ENCODE results near the gene BRD1. TPM values are rescaled to one million over a fixed set of nuclear protein-coding genes. Genes with fewer than 3 reads are reported as not detected.

BRD1 gene
- total RNA-seq, 4 donors from 2014 or later, result 21.0 to 57.3 (median 33.8) TPM

- no peak for ATAC-seq (ENCODE audit: low FRiP score)
- no peak for DNase-seq (ENCODE audit: low spot score)
- TF ChIP-seq CTCF (IDR thresholded peaks at IDR 0.05), result no peak
These were observed 101.5 kb downstream of the BRD1 start for GRCh38 chr22:49726022-49726681.

- TF ChIP-seq CTCF (IDR thresholded peaks at IDR 0.05), result no peak
- DNase-seq (ENCODE audit: low spot score), result no peak
- ATAC-seq (ENCODE audit: low FRiP score), result no peak
These were observed 102.2 kb downstream of the BRD1 start for GRCh38 chr22:49725516-49725915.

DNA sequence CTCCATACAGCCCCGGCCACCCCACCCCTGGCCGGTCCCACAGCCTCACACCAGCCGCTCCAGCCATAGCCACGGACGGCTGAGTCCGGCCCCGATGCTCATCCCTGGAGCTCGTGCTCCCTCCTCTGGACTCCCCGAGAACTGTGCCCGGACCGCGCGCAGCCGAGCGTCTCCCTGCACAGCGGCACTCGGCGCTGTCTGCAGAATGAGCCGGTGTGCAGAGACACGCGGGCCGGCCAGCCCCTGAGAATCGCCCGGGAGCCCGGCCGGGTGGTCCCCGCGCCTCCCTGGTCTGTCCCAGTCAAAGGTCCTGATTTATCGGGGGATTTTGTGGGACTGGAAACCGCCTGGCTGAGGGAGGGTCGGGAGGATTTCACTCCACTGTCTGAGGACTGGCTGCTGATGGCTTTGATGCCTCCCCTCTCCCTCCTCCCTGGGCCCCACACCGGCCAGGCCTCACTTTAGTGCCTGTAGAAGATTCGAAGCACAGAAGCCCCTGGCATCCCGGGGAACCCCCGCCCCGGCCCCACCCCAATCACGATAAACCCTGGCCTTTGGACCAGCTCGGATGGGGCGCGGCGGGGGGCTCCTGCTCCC lies 102.7 kb downstream of the BRD1 start:
- no peak for TF ChIP-seq CTCF (IDR thresholded peaks at IDR 0.05)
- ATAC-seq (ENCODE audit: low FRiP score) (peak; percentile 65), DNase-seq (ENCODE audit: low spot score) (no peak)

DNA sequence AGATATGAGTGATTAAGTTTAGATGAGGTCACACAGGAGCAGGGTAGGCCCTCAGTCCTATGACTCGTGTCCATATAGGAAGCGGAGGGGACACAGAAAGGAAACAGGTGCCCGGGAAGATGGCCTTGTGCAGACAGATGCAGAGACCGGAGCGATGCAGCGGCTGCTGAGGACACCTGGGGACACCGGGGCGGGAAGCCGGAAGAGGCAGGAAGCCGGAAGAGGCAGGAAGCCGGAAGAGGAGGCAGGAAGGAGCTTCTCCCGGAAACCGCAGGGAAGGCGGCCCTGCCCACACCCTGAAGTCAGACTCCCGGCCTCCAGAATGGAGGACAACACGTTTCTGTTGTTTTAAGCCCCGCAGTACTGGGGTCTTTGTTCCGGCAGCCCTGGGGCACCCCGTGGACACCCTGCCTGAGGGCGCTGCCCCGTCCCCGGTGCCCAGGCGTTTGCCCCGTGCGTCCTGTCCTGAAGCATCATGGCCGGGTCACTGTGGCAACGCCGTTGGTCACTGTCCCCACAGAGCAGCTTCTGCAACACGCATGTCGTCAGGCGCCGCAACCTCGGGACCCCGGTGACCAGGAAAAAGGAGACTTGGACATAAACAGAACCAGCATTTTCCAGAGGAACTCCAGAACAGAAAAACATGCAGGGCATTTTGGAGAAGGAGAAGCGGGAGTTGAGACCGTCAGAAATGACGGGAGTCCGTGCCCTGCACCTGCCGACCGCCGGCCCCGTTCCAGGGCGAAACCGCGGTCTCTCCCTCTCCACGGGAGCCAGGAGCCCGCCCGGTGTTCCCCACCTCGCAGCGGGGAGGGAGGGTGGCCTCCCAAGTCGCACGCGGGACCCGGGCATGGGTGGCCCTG lies 103.4 kb downstream of the BRD1 start:
- TF ChIP-seq CTCF (IDR thresholded peaks at IDR 0.05), result no peak
- no peak for DNase-seq (ENCODE audit: low spot score)
- no peak for ATAC-seq (ENCODE audit: low FRiP score)

- no peak for TF ChIP-seq CTCF (IDR thresholded peaks at IDR 0.05)
- ATAC-seq (ENCODE audit: low FRiP score), result no peak
- DNase-seq (ENCODE audit: low spot score), result no peak
These were observed 104.1 kb downstream of the BRD1 start for GRCh38 chr22:49723478-49724029.

Small RNAs within 50 kb of the gene (small RNA-seq; reads per million reads assigned to genes)
- gene AL117328.1 (not detected), gene RF00017 (not detected)

Other genes starting within 250 kb of the BRD1 start
- 10 to 100 TPM; 10.0 to 21.6 (median 11.4) TPM for gene ZBED4, start 26.0 kb upstream of the BRD1 start, total RNA-seq
- 10 to 100 TPM; 11.7 to 21.8 (median 13.0) TPM for gene ALG12, start 90.6 kb upstream of the BRD1 start, total RNA-seq
- 10 to 100 TPM; 30.8 to 52.4 (median 39.8) TPM for gene CRELD2, start 90.8 kb upstream of the BRD1 start, total RNA-seq
- 100 to 1,000 TPM in 2 of 4 donors, 10 to 100 TPM in 2; 92.2 to 174 (median 114) TPM for gene PIM3, start 132.9 kb upstream of the BRD1 start, total RNA-seq
- not detected for gene IL17REL, start 184.9 kb upstream of the BRD1 start, total RNA-seq
- gene TTLL8, start 230.4 kb upstream of the BRD1 start, total RNA-seq, result not detected

All from omental fat pad (tissue), 4 donors.